ENCODE data around the gene SNAP29.

SNAP29 gene

GRCh38 chr22:20909543-20910303 lies 50.9 kb downstream of the SNAP29 start:
- no peak for DNase-seq (ENCODE audit: low spot score)
- TF ChIP-seq CTCF (IDR thresholded peaks at IDR 0.05), result no peak
- Histone ChIP-seq H3K27ac (no peak overlapping the region), H3K4me3 (no peak overlapping the region)

- Histone ChIP-seq H3K27ac (no peak overlapping the region), H3K4me3 (no peak overlapping the region)
- no peak for TF ChIP-seq CTCF (IDR thresholded peaks at IDR 0.05)
- DNase-seq (ENCODE audit: low spot score), result no peak
Measured at GRCh38 chr22:20912494-20912893, 53.7 kb downstream of the SNAP29 start.

- TF ChIP-seq CTCF (IDR thresholded peaks at IDR 0.05), result peak; percentile 93
Measured at GRCh38 chr22:20916916-20917810, 58.4 kb downstream of the SNAP29 start, which contains the start of gene CRKL. Gene CRKL, plus strand, starts transcription at chr22:20917407. Its CDS starts 528 bp downstream, at chr22:20917935.

GRCh38 chr22:20918663-20919218 lies 59.9 kb downstream of the SNAP29 start:
- Histone ChIP-seq H3K4me3 (peak overlapping the region; percentile 94), H3K27ac (peak overlapping the region in 1 of 2 donors; percentile 13)
- TF ChIP-seq CTCF (IDR thresholded peaks at IDR 0.05), result no peak
- DNase-seq (ENCODE audit: low spot score), result no peak

More at GRCh38 chr22:20916916-20917810, 58.4 kb downstream of the SNAP29 start, which contains the start of gene CRKL:
- DNase-seq (ENCODE audit: low spot score), result peak; percentile 97
- H3K4me3 ChIP-seq, result peak within 1 kb of the TSS; percentile 94
- H3K27ac ChIP-seq, result peak within 1 kb of the TSS; percentile 95 to 97

GRCh38 chr22:20919718-20920117 lies 60.9 kb downstream of the SNAP29 start:
- H3K4me3 ChIP-seq, result peak overlapping the region; percentile 94
- no peak for TF ChIP-seq CTCF (IDR thresholded peaks at IDR 0.05)
- H3K27ac ChIP-seq, result no peak overlapping the region
- no peak for DNase-seq (ENCODE audit: low spot score)

- peak overlapping the region; percentile 94 for H3K4me3 ChIP-seq
- no peak overlapping the region for H3K27ac ChIP-seq
- DNase-seq (ENCODE audit: low spot score), result no peak
- TF ChIP-seq CTCF (IDR thresholded peaks at IDR 0.05), result no peak
Measured at GRCh38 chr22:20920881-20921203, 62.0 kb downstream of the SNAP29 start.
